NCI-H128 (cell line): ENCODE results near the gene PITPNC1.
"Not testable (repeated sequence)": the region's sequence is repeated elsewhere in the genome, so short reads cannot be mapped to it uniquely, and the experiment has no call there.

Experiments used
- DNase-seq: peaks from one replicate; lab custom pipeline; 2025; ENCODE audit not compliant: unreplicated experiment; lab: John Stamatoyannopoulos, UW

The PITPNC1 gene

DNA sequence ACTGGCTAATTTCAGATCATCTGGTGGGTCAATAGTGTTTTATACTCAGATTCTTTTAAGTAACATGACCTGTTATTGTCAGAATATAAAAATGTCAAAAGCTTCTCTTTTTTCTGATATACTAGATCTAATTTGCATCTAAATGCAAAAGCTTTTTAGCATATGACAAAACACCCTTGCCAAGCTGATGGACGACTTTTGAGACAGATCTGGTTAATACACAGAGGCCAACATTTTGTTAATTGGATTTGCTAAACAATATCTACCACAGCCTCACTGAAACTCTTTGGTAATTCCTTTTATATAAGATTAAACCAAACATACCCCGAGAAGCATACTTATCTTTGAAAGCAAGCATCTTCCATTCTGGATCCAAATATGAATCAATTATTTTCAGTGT lies 330.4 kb downstream of the PITPNC1 start:
- no peak for DNase-seq

DNA sequence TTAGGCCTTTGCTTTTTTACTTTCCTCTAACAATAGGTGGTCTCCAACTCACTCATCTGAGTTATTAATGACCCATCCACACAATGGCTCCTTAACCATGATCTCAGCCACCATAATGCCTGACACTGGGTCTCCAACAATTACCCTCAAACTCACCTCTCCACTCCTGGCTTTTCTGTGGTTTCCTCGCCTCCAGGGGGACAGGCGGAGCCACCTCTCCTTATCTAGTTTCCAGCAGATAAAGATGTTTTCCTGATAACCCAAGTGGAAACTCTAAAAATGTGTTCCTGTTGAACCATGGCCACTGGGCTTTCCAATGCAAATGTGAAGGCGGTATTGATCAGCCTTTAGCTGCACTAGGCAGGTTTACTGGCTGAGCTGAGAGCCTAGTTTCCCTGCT lies 331.3 kb downstream of the PITPNC1 start:
- DNase-seq: no peak

DNA sequence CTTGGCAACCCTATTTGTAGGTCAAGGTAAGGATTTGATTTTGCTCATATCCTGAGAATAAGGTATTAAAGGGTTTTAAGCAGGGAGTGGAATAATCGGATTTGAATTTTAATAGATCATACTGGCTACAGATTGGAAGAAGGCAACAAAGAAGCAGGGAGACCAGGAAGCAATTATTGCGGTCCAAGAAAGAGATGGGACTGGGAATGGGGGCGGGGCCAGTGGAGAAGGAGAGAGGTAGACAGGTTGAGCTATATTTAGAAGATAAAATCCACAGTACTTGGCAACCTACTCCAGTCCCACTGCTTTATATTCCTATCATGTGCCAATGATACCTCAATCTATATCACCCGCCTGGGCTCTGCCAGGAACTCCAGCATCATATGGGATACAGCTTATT lies 334.8 kb downstream of the PITPNC1 start:
- no peak for DNase-seq

DNA sequence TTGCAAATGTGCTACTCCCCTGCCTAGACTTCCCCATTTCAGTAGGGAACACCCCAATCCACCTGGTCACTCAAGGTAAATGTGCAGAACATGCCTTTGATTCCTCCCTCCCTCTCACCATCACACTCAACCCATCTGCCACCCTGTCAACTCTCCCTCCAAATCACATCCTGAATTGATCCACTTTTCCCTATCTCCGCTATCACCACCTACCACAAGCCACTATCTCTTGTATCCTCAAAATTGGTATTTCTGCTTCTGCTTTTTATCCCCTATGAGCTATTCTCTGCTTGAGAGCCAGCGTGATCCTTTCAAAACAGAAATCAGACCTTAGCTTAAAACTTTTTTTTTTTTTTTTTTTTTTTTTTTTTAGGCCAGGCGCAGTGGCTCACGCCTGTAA lies 335.3 kb downstream of the PITPNC1 start:
- DNase-seq: no peak

DNA sequence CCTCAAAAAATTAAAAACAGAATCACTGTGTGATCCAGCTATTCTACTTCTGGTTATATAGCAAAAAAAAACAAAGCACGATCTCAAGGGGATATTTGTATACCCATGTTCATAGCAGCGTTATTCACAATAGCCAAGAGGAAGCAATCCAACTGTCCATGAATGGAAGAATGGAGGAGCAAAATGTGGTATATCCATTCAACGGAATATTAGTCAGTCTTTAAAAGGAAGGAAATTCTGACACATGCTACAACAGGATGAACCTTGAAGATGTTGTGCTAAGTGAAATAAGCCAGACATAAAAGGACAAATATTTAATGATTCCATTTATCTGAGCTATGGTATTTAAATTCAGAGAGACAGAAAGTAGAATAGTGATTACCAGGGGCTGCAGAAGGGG lies 336.1 kb downstream of the PITPNC1 start:
- no peak for DNase-seq

DNA sequence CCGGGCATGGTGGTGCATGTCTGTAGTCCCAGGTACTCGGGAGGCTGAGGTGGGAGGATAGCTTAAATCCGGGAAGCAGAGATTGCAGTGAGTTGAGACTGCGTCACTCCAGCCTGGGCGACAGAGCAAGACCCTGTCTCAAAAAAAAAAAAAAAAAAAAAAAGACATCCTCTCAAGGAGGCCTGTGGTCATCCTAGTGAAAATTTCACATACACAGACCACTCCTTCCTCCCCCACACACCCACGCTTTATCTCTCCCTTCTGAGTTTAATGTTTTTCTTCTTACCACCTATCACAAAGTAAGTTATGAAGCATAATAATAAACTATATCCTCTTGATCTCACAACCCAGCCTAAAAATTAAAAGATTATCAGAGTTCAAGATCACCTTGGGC lies 339.3 kb downstream of the PITPNC1 start:
- DNase-seq: no peak

DNA sequence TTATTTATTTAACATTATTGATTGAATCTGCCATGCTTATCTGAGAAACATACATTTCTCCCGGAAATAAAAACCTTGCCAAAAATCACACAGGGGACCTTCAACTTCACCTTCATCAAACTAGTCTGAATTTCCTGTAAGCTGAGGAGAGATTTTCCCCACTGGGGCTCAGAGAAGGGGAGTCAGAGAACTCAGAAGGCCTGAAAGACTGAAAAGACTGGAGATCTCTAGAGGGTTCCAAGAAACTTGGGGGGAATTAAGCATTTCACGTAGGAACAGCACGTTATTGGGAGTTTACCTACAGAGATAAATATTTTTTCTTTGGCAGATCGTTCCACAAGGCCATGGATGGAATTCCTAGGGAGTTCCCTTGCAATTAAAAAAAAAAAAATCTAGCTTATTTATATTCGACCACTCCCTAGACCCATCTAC lies 340.1 kb downstream of the PITPNC1 start:
- DNase-seq: no peak

DNA sequence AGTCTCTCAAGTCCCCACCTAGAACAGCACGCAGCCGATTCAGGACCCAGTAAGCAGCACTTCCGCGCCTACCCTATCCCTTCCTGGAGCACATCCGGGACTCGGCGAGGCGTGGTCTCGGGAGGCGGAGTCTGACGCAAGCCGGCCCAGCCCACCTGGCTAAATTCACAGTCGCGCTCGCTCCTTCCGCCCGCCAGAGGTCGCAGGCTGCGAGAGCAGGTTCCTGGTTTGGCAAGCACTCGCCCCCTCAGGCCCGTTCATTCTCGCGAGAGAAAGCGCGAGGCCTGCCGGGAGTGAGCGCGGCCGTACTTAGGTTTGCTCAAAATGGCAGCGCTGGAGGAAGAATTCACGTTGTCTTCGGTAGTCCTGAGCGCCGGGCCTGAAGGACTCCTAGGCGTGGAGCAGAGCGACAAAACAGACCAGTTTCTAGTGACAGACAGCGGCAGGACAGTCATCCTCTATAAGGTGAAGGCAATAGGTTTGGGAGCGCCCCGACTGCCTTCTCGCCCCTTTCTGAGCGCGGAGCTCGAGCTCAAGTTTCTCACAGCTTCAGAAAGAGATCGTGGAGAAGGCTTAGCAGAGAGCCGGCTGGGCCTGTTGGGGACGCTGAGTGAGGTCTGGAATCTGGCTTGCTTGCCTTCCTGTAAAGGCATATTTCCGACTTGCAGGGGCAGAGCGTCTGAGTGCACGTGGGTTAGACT lies 340.7 kb downstream of the PITPNC1 start, which contains the start of gene NOL11:
NOL11 (plus strand) TSS at position 313 of the 701 bp plus-strand sequence; CDS start at position 325, 12 bp downstream.
- DNase-seq: peak; percentile 93

DNA sequence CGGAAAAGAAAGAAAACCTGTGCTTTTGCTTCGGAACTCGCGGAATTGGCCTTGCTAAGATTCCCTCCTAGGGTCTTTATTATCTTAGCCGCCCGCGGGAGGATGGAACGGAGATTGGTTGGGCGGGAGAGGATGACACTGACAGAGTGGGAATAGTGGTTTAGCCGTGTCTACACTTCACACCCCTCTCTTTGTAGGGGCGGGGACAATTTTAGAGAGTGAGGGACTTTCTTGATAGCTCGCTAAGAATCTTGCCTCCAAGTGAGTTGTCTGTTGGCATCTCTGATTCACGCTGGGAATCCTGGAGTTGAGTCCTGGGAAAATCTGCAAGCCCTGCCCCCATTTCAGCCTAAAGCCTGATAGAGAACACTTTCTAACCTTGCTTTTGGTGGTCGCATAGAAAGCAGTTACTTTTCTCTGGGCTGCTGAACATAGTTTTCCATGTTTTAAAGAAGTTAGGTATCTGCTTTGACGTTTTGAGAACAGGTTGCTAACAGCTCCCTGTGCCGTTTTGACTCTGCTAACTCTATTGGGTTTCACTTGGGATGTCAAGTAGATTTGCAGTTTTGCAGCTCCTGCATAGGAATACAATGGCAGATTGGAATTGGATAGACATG lies 341.4 kb downstream of the PITPNC1 start:
- peak; percentile 1 for DNase-seq

DNA sequence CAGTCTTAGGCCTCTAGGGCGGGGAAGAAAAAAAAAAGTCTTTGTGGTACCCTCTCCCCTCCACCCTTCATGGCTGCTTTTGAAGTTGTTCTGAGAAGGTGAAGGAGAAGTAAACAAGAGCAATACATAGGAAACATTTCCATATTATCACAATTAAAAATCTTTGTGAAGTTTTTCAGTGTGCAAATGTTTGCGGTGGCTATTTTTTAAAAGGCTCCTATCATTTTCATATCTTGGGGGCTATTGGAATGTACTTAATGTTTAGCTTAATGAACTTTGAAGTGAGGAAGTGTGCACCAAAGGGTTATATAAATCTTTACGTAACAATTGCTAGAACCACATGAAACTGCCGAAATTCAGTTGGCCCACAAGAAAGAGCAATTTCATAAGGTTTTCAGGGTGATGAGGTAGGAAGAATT lies 348.3 kb downstream of the PITPNC1 start:
- no peak for DNase-seq

DNA sequence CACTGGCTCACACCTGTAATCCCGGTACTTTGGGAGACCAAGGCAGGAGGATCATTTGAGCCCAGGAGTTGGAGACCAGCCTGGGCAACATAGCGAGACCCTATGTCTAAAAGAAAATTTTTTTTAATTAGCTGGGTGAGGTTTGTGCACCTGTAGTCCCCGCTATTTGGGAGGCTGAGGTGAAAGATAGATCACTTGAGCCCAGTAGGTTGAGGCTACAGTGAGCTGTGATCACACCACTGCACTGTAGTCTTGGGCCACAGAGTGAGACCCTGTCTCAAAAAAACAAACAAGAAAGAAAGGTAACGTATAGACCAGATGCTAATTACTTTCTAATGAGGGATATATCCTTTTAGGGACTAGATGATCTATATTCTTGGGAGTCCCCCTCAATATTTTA lies 348.7 kb downstream of the PITPNC1 start:
- no peak for DNase-seq

DNA sequence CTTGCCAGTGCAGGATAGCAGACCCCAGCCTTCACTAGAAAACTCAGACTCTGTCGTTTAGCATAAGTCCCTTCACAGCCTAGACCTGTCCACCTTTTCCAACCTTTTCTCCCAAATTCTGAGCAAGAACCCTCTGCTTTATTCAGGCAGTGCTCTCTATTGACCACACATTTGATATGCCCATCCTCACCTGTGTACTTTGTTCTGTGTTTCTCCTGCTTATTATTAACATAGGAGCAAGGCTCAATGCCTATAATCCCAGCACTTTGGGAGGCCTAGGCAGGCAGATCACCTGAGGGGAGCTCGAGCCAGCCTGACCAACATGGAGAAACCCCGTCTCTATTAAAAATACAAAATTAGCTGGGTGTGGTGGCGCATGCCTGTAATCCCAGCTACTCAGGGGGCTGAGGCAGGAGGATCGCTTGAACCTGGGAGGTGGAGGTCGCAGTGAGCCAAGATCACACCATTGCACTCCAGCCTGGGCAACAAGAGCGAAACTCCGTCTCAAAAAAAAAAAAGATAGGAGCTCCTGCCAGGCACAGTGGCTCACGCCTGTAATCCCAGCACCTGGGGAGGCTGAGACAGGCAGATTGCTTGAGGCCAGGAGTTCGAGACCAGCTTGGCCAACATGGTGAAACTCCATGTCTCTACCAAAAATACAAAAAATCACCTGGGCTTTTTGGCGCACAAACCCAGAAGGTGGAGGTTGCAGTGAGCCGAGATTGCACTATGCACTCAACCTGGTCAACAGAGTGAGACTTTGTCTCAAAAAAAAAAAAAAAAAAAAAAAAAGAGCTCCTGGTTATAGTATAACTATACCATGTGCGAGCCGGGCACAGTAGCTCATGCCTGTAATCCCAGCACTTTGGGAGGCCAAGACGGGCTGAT lies 350.3 kb downstream of the PITPNC1 start:
- not testable (repeated sequence) for DNase-seq

DNA sequence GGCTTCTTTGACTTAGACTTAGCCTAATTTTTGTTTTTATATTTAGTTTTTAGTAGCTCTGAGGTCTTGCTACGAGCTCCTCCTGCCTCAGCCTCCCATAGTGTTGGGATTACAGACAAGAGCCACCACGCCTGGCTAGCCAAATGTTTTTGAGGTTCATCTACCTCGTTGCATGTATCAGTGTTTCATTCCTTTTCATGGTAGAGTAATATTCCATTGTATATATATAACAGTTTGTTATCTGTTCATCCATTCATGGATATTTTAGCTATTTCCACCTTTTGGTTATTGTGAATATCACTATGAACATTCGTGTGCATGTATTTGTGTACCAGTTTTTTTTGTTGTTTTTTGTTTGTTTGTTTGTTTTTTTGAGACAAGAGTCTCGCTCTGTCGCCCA lies 352.8 kb downstream of the PITPNC1 start:
- no peak for DNase-seq

DNA sequence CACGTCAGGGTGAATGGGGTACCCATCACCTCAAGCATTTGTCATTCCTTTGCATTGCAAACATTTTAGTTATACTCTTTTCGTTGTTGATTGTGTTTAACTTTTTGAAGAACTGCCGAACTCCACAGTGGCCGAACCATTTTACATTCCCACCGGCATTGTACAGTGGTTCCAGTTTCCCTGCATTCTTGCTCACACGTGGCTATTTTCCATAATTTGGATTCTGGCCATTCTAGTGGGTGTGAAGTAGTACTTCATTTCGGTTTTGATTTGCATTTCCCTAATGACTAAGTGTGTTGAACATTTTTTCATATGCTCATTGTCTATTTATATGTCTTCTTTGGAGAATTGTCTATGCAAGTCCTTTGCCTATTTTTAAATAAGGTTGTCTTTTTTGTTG lies 353.6 kb downstream of the PITPNC1 start:
- no peak for DNase-seq

DNA sequence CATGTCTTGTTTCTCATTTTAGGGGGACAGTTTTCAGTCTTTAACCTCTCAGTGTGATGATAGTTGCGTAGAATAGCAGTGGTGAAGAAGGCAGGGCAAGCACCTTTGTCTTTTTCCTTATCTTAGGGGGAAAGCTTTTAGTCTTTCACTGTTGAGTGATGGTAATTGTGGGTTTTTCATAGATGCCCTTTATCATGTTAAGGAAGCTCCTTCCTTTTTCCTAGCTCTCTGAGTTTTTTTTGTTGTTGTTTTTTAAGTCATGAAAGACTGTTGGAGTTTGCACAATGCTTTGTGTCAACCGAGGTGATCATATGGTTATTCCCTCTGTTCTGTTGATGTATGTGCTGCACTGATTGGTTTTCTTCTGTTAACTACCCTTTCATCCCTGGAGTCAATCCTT lies 356.4 kb downstream of the PITPNC1 start:
- DNase-seq: no peak

DNA sequence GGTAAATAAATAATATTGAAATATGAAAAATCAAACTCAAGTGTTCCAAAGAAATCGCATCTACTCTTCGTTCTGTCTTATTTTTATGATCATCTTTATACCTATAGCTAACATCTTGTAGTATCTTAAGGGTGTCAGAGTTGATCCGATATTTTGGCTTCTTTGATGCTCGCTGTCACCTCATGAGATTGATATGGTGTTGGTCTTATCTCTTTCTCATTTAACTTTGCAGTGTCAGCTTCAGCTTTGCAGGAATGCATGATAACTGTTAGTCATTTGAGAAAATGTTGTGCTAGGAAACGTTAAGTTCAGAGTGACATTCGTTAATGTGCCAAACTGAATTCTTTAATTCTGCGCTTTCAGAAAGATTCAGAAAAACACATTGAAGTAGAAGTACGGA lies 360.1 kb downstream of the PITPNC1 start:
- DNase-seq: no peak

DNA sequence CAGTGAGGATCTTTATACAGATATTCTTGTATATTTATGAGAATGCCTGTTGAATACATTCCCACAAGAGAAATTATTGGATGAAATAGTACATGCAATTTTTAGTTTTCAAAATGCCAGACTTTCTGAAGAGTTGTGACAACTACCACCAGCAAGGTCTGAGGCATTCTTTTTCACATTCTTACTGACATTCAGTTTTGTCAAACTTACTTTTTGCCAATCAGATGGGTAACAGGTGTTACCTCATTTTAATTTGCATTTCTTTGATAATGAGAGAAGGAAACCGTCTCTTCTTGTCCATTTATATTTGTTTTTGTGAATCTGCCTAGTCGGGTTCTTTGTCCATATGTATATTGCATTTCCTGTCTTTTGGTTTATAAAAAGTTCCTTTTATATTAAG lies 364.9 kb downstream of the PITPNC1 start:
- no peak for DNase-seq
